ENCODE measurements around the gene RPL29.
"Not testable (repeated sequence)": the region's sequence is repeated elsewhere in the genome, so short reads cannot be mapped to it uniquely, and the experiment has no call there.

Gene RPL29

GRCh38 chr3:52006820-52007133 is 11.1 kb upstream of the RPL29 start:
- no peak for DNase-seq

- DNase-seq: peak in 11 of 56 donors; percentile 16 to 59 (median 35)
These were observed 10.5 kb upstream of the RPL29 start for GRCh38 chr3:52006017-52006819.

- DNase-seq: peak in 41 of 56 donors; percentile 17 to 87 (median 55)
These were observed 9.9 kb upstream of the RPL29 start for GRCh38 chr3:52005571-52005986.

- DNase-seq: peak in 3 of 56 donors; percentile 24 to 49 (median 39)
These were observed 9.3 kb upstream of the RPL29 start for GRCh38 chr3:52004906-52005395.

- DNase-seq: peak in 47 of 56 donors; percentile 18 to 80 (median 55)
These were observed 8.6 kb upstream of the RPL29 start for GRCh38 chr3:52004163-52004787.

- DNase-seq: no peak
These were observed 7.1 kb upstream of the RPL29 start for GRCh38 chr3:52002748-52003147.

GRCh38 chr3:52001443-52001974 is 5.8 kb upstream of the RPL29 start:
- peak in 50 of 56 donors; percentile 15 to 90 (median 58) for DNase-seq

- DNase-seq: no peak
These were observed 4.2 kb upstream of the RPL29 start for GRCh38 chr3:51999846-52000245.

- no peak for DNase-seq
These were observed 3.1 kb upstream of the RPL29 start for GRCh38 chr3:51998774-51999173.

GRCh38 chr3:51997935-51998596 is 2.4 kb upstream of the RPL29 start:
- peak in 18 of 56 donors; percentile 2 to 58 (median 32) for DNase-seq

- DNase-seq: no peak
These were observed 1.5 kb upstream of the RPL29 start for GRCh38 chr3:51997172-51997571.

- DNase-seq: no peak
These were observed 1.2 kb downstream of the RPL29 start for GRCh38 chr3:51994530-51994929.

GRCh38 chr3:51993657-51994056 is 2.0 kb downstream of the RPL29 start:
- not testable (repeated sequence) for DNase-seq

GRCh38 chr3:51992017-51992682 is 3.5 kb downstream of the RPL29 start:
- DNase-seq: no peak

- not testable (repeated sequence) for DNase-seq
These were observed 5.2 kb downstream of the RPL29 start for GRCh38 chr3:51990501-51990971.

- no peak for DNase-seq
These were observed 7.2 kb downstream of the RPL29 start for GRCh38 chr3:51988286-51989146.

- no peak for DNase-seq
These were observed 8.1 kb downstream of the RPL29 start for GRCh38 chr3:51987568-51987967.

- DNase-seq: no peak
These were observed 9.4 kb downstream of the RPL29 start for GRCh38 chr3:51986010-51986947.

- no peak for DNase-seq
These were observed 10.6 kb downstream of the RPL29 start for GRCh38 chr3:51985063-51985462.
